Measurements from ENCODE around the gene MAPK6. TPM values are rescaled to one million over a fixed set of nuclear protein-coding genes. Genes with fewer than 3 reads are reported as not detected.
"Not testable (repeated sequence)": the region's sequence is repeated elsewhere in the genome, so short reads cannot be mapped to it uniquely, and the experiment has no call there.

Gene MAPK6
- total and polyA plus RNA-seq, 11 donors: 3.6 to 26.2 (median 17.5) TPM

DNA sequence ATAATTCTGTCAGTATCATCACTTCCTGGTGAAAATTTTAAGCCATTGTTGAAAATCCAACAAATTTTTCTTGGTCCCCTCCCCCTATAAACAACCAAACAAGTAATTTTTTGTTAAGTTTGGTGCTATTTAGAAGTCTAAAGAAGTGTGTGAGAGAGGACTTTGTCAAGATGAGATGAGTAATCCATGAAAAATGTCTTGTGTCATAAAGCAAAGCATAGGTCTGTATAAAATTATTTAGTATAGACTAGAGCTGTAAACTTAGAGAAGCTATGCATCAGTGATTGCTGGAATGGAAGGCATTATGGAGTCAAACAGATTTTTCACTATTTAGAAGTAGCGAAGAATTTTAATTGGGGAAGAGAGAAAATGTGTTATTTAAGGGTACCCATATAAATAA lies 31.4 kb downstream of the MAPK6 start:
- no peak for ATAC-seq
- H3K36me3 ChIP-seq: peaks cover 2 to 86% (median 68%) of the 10 kb centered on the region in 9 donors

DNA sequence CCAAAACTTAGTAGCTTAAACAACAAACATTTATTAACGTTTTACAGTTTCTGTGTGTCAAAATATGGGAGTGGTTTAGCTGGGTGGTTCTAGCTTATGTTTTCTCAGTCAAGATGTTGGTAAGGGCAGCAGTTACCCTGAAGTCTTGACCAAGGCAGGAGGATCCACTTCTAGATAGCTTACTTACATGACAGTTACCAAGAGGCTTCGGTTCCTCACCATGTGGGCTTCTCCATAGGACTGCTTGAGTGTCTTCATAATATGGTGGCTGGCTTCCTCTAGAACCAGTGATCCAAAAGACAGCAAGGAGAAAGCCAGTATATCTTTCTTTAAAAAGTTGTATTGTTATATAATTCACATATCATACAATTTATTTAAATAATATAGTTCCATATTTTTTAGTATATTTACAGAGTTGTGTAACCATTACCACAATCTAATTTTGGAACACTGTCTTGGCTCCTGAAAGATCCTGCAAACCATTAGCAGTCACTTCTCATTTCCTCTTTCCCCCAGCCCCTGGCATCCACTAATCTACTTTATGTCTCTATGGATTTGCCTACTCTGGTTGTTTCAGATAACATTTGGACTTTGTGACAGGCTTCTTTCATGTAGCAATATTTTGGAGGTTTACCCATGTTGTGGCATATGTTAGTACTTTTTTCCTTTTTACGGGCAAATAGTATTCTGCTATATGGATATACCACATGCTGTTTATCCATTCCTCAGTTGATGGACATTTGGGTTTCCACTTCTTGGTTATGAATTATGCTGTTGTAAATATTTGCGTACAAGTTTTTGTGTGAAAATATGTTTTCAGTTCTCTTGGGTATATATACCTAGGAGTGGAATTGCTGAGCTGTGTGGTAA lies 33.3 kb downstream of the MAPK6 start:
- Histone ChIP-seq H3K4me3 (no peak overlapping the region), H3K27ac (no peak overlapping the region), H3K36me3 (peaks cover 2 to 93% (median 80%) of the 10 kb centered on the region in 9 donors), H3K27me3 (no peaks in the 10 kb centered on the region), H3K4me1 (peaks cover 0 to 12% (median 0%) of the 10 kb centered on the region in 12 donors), H3K9me3 (peaks cover 0 to 8% (median 0%) of the 10 kb centered on the region in 12 donors)
- WGBS, 4 donors: 86 to 98% (median 96%) methylated on average over 4 of the region's 4 CpGs
- TF ChIP-seq, protein P1, sequence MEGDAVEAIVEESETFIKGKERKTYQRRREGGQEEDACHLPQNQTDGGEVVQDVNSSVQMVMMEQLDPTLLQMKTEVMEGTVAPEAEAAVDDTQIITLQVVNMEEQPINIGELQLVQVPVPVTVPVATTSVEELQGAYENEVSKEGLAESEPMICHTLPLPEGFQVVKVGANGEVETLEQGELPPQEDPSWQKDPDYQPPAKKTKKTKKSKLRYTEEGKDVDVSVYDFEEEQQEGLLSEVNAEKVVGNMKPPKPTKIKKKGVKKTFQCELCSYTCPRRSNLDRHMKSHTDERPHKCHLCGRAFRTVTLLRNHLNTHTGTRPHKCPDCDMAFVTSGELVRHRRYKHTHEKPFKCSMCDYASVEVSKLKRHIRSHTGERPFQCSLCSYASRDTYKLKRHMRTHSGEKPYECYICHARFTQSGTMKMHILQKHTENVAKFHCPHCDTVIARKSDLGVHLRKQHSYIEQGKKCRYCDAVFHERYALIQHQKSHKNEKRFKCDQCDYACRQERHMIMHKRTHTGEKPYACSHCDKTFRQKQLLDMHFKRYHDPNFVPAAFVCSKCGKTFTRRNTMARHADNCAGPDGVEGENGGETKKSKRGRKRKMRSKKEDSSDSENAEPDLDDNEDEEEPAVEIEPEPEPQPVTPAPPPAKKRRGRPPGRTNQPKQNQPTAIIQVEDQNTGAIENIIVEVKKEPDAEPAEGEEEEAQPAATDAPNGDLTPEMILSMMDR (IDR thresholded peaks at IDR 0.05): no peak
- no peak for TF ChIP-seq POLR2A (IDR thresholded peaks at IDR 0.05)
- DNase-seq: no peak
- intact Hi-C loops (cut with DNase I): no loop called here
- no peak for ATAC-seq

More for the DNA sequence above, 31.4 kb downstream of the MAPK6 start:
- no peak overlapping the region for H3K4me3 ChIP-seq
- H3K9me3 ChIP-seq: peaks cover 0 to 8% (median 0%) of the 10 kb centered on the region in 12 donors
- TF ChIP-seq, protein P1 (IDR thresholded peaks at IDR 0.05): no peak
- TF ChIP-seq POLR2A (IDR thresholded peaks at IDR 0.05): no peak
- H3K27ac ChIP-seq: no peak overlapping the region
- 94 to 100% (median 97%) methylated on average over 1 of the region's 1 CpG for WGBS, 4 donors
- no peak for DNase-seq
- intact Hi-C loops (cut with DNase I): no loop called here
- peaks cover 0 to 24% (median 0%) of the 10 kb centered on the region in 12 donors for H3K4me1 ChIP-seq
- no peaks in the 10 kb centered on the region for H3K27me3 ChIP-seq

DNA sequence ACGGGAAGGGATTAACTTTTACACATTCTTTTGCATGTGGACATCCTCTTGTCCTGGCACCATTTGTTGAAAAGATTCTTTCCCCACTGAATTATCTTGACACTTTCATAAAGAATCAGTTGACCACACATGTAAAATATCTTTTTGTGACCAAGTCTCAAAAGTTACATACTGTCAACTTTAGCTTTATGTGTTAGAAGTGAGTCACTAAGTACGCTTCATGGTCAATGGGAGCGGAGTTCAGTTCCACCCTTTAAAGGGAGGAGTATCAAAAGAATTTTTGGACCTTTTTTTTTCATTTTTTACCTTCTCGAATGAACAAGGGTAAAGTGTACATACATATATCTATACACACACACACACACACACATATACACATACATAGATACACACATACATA lies 35.4 kb downstream of the MAPK6 start:
- ATAC-seq: no peak
- DNase-seq: no peak
- no peak for TF ChIP-seq POLR2A (IDR thresholded peaks at IDR 0.05)
- TF ChIP-seq, protein P1 (IDR thresholded peaks at IDR 0.05): no peak
- no peaks in the 10 kb centered on the region for H3K27me3 ChIP-seq
- no peak overlapping the region for H3K4me3 ChIP-seq
- WGBS, 4 donors: 96 to 100% (median 98%) methylated on average over 4 of the region's 4 CpGs
- intact Hi-C loops (cut with DNase I): no loop called here
- no peak overlapping the region for H3K27ac ChIP-seq
- H3K36me3 ChIP-seq: peaks cover 2 to 94% (median 86%) of the 10 kb centered on the region in 9 donors
- H3K4me1 ChIP-seq: peaks cover 0 to 12% (median 0%) of the 10 kb centered on the region in 12 donors
- H3K9me3 ChIP-seq: peaks cover 0 to 8% (median 0%) of the 10 kb centered on the region in 12 donors

DNA sequence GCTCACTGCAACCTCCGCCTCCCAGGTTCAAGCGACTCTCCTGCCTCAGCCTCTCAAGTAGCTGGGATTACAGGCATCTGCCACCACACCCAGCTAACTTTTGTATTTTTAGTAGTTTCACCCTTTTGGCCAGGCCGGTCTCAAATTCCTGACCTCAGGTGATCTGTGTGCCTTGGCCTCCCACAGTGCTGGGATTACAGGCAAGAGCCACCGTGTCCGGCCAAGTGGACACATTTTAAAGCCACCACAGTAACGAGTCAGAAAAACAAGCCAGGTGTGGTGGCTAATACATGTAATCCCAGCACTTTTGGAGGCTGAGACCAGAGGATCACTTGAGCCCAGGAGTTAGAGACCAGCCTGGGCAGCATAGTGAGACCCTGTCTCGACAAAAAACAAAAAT lies 35.8 kb downstream of the MAPK6 start:
- H3K27me3 ChIP-seq; H3K27ac ChIP-seq; H3K4me3 ChIP-seq; intact Hi-C loops (cut with DNase I); H3K9me3 ChIP-seq; DNase-seq; ATAC-seq: not testable (repeated sequence)
- WGBS, 4 donors: 97 to 99% (median 98%) methylated on average over 7 of the region's 7 CpGs
- Histone ChIP-seq H3K4me1 (peaks cover 0 to 12% (median 0%) of the 10 kb centered on the region in 12 donors), H3K36me3 (peaks cover 2 to 95% (median 86%) of the 10 kb centered on the region in 9 donors)
